ENCODE results near the gene HARBI1.

The HARBI1 gene, protein sequence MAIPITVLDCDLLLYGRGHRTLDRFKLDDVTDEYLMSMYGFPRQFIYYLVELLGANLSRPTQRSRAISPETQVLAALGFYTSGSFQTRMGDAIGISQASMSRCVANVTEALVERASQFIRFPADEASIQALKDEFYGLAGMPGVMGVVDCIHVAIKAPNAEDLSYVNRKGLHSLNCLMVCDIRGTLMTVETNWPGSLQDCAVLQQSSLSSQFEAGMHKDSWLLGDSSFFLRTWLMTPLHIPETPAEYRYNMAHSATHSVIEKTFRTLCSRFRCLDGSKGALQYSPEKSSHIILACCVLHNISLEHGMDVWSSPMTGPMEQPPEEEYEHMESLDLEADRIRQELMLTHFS
- 10.7 reads per million, percentile 33 among the genes with 10 or more reads in this experiment for total RNA-seq

DNA sequence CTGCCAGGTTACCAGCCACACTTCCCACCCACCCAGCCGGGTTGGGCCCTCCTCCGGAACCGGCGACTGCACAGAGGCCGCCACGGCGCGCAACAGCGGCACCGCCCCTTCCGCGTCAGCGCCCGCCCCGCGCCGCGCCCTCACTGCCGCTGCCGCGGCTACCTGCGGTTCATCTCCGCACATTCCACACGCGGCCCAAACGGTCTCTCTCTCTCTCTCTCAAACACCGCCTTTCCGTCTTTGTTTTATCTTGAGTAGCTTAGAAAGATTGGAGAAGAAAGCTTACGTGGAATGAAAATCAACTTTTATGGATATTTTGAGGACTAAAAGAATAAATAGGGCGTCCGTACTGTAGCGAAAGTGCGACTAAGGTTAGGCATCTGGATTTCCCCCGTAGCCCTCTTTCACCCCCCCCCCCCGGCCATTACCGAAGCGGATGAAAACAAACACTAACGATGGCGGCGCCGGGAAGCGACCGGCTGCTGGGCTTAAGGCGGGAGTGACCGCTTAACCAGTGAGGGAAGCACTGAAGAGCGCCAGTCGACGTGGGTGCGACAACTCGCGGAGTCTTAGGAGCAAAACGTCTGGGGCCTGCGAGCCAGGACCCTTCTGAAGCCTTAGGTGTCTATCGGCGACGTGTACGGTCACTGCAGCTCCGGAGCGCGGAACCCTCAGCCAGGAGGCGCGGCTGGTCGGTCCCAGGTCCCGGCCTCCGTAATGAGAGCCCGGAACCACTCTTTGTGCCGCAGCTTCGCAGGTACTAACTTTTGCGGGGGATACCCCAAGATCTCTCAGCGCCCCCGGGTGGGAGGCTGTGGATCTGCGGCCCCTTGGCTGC lies at the start of gene HARBI1, which contains the start of gene ATG13:
Gene HARBI1, minus strand, starts transcription at position 94 of the 838 bp plus-strand sequence. CDS start 990 bp downstream, outside the sequence.
Gene ATG13, plus strand, starts transcription at position 420 of the 838 bp plus-strand sequence. CDS start 26,739 bp downstream, outside the sequence.
- DNase-seq, result peak; percentile 89

DNA sequence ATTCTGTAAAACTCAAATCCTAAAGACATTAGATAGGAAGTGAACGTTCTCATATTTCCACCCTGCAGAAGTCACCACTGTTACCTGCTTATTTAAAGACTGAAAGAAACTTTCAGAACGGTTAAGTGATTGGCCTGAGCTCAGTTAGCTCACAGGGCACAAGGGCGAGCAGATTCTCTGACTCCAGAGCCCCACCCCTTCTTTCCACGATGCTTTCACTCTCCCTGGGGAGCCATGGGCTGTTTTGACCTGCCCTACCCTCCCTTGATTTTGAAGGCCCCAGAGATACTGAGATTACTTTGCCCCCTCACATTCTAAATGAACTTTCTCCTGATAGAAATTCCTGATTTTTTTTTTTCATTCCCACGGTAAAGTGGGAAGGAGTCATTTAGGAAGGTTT lies 49.5 kb upstream of the HARBI1 start:
- no peak for DNase-seq

DNA sequence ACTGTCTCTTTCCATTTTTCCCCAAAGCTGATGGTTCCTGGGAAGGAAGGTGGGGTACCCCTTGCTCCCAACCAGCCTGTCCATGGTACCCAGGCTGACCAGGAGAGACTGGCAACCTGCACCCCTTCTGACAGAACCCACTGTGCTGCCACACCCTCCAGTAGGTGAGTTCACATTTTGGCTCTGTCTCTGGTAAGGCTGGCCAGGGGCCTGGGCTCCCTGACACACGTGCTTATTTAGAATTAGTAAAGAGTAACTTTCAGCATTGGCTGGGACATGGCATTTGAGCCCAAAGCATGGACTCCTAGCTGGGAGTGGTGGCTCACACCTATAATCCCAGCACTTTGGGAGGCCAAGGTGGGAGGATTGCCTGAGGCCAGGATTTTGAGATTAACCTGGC lies 48.3 kb upstream of the HARBI1 start:
- no peak for DNase-seq

DNA sequence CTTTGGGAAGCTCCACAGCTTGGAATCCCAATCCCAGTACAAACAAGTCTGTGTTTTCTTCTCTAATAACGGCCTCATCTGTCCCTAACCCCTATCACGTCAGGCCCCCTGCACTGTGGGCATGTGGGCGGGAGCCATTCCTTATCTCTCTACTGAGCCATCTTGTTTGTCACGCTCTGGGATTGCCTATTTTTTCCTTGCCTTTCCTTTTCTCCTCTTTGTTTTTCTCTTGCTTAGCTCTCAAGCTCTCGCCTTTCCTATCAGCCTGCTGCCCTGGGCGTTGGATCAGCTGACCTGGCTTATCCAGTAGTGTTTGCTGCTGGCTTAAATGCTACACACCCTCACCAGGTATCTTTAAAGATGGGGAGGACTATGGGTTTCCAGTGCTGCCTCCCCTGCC lies 47.6 kb upstream of the HARBI1 start:
- no peak for DNase-seq

DNA sequence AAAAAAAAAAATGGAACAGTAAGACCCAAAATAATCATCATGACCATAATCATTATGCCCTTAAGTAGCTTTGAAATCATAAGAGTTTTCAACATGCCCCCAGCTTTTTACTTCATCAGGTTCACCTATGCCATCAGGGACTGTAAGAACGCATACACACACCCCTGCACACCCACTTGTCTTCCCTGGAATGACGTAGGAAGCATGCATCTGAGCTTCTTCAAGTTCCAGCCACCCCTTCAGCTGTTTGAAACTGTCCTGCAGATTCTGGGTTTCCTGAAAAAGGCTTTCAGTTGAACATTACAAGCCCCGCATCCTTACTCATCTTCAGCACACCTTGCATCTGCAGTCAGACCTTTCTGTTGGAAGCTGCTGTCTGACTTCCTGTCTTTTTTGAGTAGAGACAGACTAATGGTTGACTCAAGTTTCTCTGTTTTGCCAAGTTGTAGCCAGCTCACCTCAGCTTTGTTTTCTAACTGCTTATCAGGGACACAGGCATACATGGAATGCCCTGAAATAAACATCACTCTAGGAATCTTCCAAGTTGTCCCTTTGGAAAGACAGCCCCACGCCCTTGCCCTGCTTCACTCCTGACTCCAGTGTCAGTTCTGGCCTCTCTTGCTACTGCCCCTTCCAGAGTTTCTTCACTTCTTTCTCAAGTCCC lies 46.4 kb upstream of the HARBI1 start:
- no peak for DNase-seq

DNA sequence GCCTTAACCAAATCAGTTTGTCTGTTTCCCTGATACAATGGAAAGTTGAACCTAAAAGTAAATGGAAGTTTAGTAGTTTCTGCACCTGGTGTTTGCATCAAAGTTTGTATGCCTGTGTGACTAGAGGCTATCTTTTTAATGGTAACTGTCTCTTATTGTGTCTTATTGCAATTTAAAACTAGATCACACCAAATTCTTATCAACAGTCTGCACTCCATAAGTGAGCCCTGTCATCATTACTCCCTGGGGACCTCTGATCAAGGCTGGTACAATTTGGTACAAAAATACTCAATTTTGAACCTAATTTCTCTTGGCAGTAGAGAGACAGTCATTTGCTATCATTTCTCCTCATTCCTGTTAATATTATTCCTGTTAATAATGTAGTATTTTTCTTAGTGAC lies 45.3 kb upstream of the HARBI1 start:
- no peak for DNase-seq

DNA sequence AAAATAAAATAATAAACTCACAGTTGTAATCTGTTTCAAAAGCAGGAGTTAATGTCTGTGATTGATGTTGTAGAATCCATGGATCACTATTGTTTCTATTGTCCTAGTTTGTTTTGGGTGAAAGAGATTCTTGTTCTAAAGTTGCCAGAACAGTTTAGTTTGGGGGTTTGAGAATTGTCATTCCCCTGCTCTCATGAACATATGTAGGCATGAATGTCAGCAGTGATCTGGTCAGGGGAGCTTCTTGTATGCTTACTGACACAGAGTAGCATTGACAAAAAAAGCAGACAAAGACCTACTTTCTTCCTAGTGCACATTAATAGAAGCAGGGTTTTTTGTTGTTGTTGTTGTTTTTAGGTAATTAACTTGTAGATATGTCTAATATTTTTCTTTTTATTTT lies 44.8 kb upstream of the HARBI1 start:
- DNase-seq, result no peak

DNA sequence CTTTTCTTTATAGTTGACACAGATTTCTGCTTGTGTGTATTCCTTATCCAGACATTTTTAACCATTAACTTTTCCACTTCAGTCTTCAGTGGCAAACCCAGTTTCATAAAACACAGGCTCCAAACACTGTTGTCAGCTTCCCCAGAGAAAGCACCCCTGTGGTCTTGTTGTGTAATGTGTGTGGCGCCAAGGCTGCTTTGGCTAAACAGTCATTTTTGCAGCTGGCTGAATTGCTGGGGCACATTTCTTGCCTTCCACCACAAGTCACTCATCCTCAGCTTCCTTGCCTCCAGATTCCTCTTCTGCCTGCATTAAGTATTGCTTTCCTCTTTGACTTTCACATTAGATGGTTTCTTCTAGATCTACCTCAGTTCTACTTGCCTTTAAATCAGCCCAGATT lies 42.9 kb upstream of the HARBI1 start:
- no peak for DNase-seq

DNA sequence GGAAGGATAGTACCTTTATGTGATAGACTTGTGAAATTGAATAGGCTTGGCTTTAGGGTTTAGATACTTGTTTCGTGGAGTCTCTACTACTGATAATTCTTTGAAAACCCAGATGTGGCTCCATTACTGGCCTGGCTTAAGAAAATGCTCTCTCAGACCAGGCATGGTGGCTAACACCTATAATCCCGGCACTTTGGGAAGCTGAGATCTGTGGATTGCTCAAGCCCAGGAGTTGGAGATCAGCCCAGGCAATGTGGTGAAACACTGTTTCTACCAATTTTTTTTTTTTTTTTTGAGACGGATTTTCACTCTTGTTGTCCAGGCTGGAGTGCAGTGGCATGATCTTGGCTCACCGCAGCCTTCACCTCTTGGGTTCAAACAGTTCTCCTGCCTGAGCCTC lies 41.2 kb upstream of the HARBI1 start:
- no peak for DNase-seq

DNA sequence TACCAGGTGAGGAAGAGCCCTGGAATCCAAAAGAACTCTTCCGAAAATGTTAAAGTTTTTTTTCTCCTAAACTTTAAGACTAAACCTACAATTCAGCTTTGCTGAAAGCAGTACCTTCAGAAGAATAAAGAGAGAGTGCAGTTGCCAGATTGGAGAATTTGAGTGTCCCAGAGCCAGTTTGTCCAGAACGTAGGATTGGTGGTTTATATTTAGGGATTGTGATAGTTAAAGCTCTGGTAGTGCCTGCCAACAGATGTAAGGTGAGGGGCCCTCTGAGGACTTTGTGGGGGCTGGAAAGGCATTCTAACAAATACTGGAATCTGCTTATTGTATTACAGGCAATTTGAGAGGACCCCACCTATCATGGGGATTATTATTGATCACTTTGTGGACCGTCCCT lies 40.2 kb upstream of the HARBI1 start:
- DNase-seq, result no peak

DNA sequence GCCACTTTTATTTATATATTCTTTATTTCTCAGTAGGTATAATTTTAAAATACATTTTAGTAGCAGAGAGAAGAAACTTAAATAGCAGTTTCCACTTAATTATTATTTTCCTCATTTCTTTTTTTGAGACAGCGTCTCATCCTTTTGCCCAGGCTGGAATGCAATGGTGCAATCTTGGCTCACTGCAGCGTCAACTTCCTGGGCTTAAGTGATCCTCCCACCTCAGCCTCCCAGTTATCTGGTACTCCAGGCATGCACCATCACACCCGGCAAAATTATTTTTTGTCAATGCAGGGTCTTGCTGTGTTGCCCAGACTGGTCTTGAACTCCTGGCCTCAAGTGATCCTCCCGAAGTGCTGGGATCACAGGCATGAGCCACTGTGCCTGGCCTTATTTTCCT lies 38.6 kb upstream of the HARBI1 start:
- DNase-seq, result no peak

DNA sequence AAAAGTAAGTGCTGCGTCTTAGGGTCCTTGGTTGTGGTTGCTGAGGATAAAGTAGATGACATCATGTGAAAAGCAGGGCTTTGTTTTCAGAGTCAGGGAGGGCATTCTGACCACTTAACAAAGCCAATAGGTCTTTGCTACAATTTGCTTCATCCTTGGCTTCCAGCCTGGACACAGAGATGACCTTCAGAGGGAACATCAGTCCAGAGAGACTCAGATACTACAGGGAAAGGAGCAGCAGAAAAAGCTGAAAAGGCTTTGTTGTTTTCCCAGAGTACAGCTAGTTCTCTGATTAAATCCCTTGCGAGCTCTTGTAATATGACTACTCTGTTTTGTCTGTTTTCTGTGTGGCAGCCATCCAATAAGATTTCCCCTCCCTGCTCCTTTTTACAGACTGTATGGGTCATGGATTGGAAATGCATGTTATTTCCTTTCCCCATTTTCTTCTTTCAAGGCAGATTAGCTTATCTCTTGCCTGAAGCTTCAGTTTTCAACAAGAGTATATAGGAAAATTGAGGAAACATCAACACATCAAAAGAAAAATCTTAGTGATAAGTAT lies 32.2 kb upstream of the HARBI1 start:
- no peak for DNase-seq

DNA sequence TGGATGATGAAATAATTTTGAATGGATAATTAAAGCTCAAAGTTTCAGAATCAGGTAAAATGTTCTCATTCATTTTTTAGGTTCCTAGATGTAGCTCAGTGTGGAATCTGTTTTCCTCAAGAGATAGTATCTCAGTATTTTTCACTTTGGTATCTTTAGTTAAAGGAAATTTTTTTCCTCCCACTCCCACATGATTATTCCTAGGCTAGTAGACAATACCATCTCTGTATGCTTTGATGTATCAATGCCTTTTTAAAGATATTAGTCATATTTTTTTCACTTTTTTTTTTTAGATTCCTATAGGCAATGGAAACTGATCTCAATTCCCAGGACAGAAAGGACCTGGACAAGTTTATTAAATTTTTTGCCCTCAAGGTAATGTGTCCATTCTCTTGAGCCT lies 27.0 kb upstream of the HARBI1 start:
- no peak for DNase-seq

DNA sequence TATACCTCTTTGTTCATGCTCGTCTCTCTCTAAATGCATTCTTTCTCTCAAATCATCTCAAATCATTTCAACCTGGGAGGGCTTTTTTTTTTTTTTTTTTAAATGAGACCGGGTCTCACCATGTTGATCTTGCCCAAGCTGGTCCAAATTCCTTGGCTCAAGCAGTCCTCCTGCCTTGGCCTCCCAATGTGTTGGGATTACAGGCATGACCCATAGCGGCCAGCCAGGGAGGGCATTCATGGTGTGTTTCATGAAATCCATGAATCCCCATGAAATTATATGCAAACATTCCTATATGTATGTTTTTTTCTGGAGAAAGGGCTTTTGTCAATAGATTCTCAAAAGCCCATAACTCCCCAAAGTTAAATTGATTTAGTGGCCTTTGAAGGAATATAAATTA lies 26.5 kb upstream of the HARBI1 start:
- DNase-seq, result no peak

DNA sequence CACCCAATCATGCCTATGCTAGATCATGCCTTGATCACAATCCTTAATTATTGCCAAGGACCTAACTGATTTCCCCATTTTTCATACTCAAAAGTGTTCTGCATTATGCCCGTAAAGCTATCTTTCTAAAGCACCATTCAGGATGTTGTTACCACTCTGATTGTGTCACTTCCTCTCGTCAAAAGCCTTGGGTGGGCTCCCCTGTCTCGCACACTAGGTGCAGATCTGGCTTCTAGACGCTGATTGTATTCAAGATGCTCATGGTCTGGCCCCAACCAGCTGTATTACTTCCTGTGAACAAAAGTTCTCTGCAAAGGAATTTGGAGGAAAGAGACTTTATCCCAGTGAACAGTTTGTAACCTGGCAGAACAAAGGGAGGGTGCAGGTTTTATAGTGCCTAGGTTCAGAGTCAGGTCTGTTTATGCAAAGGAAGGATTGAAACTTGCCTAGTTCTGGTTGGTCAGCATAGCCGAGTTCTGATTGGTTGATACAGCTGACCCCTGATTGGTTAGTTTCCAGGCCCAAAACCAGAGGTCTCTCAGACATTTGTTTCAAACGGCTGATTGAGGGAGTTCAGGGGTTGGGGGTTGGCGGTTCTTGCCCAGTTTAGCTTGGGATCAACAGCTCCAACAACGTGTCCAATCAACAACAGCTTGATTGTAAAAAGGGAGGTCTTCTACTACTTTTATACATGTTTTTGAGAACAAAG lies 25.8 kb upstream of the HARBI1 start:
- DNase-seq, result no peak

DNA sequence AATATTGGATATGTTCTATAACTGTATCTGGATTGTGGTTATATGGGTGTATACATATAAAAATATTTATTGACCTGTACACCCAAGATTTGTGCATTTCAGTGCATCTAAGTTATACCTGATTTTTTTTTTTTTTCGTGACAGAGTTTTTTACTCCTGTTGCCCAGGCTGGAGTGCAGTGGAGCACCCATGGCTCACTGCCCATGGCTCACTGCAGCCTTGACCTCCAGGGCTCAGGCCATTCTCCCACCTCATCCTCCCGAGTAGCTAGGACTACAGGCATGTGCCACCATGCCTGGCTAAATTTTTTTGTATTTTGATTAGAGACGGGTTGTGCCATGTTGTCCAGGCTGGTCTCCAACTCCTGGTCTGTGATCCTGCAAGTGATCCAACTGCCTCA lies 24.6 kb upstream of the HARBI1 start:
- no peak for DNase-seq

DNA sequence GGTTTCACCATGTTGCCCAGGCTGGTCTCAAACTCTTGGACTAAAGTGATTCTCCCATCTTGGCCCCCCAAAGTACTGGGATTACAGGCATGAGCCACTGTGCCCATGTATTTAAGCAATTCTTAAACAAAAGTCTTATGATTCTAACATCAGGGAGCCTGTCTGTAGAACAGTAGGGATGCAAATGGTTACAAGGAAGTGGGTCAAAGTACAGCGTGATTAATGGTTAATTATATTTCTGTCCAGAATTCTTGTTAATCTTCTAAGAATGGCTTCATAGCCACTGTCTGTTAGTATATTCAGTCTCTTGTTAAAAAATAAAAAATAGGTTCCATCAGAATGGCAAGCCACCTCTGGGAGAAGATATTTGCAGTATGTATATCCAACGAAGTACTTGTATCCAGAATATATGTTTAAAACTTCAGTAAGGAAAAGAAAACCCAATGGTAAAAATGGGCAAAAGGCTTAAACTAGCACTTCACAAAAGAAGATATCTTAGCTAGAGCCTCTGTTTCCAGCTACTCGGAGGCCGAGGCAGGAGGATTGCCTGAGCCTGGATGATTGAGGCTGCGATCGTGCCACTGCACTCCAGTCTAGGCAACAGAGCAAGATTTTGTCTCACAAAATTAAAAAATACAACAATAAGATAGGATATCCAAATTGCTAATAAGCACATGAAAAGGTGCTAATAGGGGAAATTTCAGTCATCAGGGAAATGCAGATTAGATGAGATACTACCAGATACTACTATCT lies 23.2 kb upstream of the HARBI1 start:
- no peak for DNase-seq

DNA sequence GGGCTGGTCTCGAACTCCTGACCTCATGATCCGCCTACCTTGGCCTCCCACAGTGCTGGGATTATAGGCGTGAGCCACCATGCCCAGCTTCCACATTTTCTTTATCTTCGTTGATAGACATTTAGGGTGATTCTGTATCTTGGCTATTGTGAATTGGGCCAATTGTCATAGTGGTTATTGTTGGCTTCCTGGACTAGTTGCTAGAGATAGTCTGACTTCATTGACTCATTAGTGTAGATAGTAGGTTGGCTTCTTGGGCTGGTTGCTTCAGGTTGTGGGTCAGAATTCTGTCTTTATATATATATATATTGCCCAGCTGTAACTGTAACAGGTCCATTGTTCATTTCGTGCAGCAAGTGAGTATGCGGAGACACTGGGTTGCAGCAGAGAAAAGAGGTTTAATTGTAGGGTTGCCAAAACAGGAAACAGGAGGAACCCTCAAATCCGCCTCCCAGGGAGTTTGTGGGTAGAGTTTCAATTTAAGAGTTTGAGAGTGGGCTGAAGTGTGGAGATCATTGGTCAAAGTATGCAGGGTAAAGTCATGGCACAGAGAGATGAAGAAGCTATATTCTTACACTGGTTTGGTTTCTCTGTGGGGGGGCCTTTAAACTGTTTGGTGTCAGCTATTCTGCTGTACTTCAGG lies 22.3 kb upstream of the HARBI1 start:
- no peak for DNase-seq

DNA sequence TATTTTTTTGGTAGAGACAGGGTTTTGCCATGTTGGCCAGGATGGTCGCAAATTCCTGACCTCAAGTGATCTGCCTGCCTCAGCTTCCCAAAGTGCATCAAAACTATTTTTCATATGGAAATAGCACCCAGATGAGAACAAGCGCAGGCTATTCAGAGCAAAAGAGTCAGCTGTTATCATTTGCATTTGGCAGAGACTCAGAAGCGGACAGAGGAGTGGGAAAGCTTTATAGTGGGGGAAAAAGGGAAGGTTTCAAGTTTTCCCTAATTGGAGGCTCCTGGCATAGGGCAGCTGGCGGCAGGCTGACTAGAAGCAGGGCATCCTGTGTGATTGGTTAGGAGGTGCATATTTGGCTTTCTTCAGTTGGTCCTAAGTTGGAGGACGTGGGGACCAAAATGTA lies 20.5 kb upstream of the HARBI1 start:
- no peak for DNase-seq

DNA sequence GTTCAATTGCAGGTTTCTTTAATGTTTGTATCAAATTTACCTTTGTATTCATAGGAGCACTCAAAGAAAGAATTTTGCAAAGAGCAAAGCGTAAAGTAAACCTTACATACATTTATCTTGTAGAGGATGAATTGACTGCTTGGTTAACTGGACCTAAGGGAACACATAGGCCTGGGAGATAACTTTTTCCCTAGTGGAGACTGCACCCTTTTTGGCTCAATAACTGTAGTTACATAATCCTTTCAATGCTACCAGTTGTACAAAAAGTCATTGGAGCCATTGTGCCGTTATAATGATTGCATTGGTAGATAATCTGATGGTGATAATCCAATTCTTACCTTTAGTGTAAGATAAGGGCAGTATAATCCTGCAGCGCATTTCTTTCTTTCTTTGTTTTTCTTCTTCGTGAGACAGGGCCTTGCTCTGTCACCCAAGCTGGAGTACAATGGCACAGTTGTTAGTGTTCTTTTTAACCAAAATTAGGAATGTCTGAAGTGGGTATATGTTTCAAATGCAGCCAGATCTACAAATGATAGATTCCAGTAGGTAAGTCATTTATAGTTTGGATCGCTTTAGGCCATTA lies 18.6 kb upstream of the HARBI1 start:
- DNase-seq, result no peak
